GM08714 (cell line): ENCODE results near the gene KDELR3.

Experiments used
- H3K4me3 ChIP-seq: fragments of 200-500 bp; sonication (Bioruptor generic); 2 replicates; pipeline ENCODE4 v1.5.1; 2014; ENCODE audit warnings: mild to moderate bottlenecking, low read length, inconsistent platforms
- ZNF274 ChIP-seq: IDR thresholded peaks from 2 replicates; pipeline ENCODE4 v1.6.1; 2012; ENCODE audit warnings: mild to moderate bottlenecking, low read depth, low read length

Gene KDELR3

DNA sequence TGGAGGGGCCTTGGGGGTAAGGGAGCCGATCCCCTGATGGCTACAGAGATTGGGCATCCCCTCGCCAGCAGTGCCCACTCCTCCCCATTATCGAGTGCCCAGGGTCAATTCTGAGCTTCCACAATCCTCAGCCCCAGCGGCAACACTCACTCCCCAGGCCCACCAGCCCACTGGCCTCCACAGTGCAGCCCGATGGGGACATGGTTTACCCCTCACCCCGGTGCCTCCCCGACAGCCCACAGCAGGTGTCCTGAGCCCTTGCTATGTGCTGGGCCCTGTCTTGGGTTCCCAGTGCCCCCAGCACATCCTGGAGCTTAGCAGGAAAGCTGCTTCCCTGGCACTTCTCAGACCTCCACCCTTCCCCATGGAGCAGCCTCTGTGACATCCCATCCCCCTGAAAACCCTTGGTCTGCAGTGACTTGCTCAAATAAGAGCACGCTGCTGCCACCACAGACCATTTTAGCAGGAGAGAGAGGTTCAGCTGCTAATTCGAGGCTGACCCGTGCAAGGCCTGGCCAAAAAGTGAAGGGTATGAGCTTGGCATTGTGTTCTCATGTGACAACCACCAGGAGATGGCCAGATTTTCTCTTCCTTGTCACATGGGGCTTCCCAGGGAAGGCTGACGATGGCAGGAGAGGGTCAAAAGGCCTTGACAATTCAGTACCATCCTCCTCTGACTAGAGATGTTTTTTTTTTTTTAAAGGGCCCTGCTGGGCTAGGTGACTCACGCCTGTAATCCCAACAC, 36.5 kb upstream of the KDELR3 start:
- no peak for TF ChIP-seq ZNF274
- no peak overlapping the region for H3K4me3 ChIP-seq

DNA sequence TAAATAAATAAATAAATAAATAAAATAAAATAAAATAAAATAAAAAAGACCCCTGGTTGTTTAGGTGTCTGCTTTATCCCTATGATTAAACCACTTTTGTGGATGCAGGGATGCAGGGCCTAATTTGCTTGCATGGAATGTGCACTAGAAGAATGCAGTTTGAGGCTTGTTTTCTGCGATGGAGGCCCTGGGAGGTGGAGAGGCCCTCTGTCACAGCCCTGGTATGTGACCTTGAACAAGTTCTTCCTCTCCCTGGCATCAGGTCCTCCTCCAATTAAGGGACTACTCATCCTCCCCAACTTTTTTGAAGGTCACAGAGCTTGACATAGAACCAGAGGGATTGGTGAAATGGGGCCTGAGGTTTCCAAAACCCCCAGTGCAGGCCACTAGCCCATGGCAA, 35.6 kb upstream of the KDELR3 start:
- no peak for TF ChIP-seq ZNF274
- H3K4me3 ChIP-seq = no peak overlapping the region

DNA sequence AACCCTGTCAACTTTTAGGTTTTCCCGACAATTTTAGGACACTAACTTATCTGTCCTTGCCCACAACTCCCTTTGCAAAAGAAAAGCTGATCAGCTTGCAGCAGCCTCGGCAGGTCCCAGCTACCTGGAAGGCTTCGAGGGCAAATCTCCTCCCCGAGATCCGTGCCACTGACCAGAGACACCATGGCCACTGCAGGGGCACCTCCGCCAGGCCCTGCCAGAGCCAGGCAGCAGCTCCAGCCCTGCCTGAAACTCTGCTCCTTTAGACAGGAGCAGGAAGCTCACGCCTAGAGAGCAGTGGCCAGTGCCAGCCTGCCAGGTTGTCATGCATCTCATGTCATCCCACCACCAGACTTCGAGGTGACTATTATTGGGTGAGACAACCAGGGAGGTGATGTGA, 34.0 kb upstream of the KDELR3 start:
- H3K4me3 ChIP-seq = no peak overlapping the region
- TF ChIP-seq ZNF274 = no peak

DNA sequence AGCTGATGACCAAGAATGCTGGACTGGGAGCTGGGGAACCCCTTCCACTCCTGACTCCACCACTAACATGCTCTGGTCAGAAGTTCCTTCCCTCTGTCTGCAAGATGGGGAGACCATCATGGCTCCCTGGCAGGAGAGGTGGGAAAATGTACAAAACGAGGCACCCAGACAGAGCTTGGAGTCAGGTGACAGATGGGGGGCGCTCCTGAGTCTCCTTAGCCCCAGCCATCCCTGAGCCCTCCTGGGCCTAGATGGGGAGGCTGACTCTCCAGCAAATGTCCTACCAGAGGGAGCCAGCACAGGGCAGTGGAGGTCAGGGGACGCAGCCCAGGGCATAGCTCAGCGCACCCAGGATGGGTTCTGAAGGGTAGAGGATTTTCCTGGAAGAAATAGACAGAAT, 32.9 kb upstream of the KDELR3 start:
- no peak for TF ChIP-seq ZNF274
- no peak overlapping the region for H3K4me3 ChIP-seq

DNA sequence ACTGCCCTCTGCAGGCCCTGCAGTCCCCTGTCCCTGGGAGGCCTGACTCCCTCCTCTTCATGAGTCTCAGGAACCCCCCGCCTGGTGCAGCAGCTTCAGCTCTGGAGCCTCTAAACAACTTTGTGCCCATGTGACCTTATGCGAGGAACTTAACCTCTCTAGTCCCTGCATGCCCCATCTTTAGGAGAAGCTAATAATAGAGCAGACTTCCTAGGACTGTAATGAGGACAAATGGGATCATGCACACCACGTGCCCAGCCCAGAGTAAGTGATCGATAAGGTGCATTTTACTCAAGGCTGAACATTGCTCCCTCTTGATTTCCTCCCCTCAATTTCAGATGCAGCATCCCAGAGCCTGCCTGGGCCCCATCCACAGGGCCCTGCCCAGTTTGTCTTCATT, 31.9 kb upstream of the KDELR3 start:
- no peak overlapping the region for H3K4me3 ChIP-seq
- TF ChIP-seq ZNF274 = no peak

DNA sequence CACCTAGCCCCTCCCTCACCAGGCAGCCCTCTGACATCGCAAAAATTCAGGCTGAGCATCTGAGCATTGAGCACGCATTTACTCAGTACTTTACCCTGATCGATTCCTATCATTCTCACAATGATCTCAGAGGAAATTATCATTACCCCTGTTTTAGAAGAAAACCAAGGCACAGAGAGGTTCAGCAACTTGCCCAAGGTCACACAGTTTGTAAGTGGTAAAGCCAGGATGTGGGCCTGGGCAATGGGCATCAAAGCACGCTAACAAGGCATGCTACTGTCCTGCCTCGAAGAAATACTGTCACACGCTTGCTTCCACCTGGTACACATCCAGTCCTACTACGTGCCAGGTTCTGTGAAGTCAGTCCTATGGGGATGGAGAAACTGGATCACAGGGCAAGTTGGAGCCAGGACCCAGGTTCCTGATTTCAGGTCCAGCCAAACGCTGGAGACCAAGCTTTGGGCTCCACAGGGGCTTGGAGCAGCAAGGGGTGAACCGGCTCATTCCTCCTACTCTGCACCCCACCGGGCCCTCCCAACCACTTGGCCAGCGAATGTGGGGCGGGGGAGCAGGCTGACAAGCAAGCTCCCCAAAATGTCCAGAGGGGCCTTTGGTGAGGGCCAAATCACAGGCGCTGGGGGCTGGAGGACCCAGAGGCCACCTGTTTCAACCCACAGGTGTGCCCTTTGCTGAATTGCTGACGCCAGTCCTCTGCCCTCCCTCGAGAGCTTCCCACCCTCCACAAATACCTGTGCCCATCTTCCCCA, 31.1 kb upstream of the KDELR3 start:
- TF ChIP-seq ZNF274 = no peak

DNA sequence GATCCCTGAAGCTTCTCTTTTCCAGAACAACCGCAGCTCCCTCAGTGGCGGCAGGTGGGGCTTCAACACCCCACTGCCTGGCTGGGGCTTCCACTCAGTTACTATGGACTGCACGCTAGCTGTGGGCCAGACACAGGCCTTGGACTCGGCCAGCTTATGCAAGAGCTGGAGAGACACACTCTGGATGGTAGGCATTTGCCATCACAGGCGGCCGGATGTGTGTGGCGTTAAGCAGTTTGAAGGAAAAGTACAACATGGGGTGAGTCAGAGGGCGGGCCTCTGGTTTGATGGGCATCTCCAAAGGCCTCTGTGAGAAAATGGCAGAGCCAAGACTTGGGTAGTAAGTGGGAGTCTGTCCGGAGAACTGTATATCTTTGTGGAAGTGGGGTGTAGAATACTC, 30.5 kb upstream of the KDELR3 start:
- no peak overlapping the region for H3K4me3 ChIP-seq
- TF ChIP-seq ZNF274 = no peak

More for the DNA sequence above, 31.1 kb upstream of the KDELR3 start:
- H3K4me3 ChIP-seq = no peak overlapping the region

DNA sequence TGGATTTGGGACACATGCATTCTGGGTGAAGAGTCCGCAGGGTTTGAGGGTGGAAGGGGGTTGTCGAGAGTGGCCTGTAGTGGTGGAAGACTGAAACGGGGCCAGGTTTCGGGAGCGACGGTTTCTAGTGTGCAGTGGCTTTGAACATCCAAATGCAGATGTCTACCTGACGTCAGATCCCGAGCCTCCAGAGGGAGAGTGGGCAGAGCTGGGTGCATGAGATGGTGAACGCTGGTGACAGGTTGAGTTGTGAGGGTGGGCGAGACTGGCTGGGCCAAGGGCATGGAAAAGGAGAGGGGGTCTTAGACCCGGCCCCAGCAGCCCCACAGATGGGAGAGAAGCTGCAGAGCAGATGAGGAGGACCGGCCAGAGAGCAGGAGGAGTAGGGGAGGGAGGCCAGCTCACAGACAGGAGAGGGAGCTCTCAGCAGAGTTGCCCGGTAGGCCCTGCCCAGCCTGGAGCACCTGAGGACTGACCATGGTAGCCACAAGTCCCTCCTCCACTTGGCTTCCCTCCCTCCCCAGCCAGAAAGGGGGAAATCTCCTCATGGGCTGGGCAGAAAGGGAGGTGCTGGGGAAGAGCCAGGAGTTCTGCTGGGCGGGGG, 27.0 kb upstream of the KDELR3 start:
- TF ChIP-seq ZNF274 = no peak
- no peak overlapping the region for H3K4me3 ChIP-seq

DNA sequence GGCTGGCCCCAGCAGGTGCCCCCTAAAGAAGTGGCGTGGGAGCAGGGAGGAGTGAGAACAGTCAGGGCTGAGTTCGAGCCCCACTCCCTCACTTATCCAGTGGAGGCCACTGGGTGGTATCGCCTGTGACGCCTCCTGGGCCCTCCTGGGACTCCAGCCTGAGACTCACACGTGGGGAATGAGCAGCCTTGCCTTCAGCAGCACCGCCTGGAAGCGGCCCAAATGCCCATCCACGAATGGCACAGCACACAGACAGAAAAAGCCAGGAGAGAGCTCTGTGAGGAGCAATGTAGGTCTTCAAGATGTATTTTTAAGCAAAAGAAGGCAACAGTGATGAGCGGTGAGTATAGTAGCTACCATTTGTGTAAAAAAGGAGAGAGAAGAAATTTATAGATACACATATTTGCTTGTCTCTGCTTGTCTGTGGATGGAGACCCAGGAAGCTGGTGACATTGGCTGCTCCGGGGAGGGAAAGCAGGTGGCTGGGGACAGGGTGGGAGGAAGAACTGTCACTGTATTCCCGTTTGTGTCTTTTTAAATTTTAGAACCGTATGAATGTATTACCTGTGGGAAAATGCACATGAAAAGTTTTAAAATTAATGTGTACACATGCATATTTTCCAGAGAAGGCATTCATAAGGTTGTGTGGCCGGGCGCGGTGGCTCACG, 26.1 kb upstream of the KDELR3 start:
- H3K4me3 ChIP-seq = no peak overlapping the region
- no peak for TF ChIP-seq ZNF274

DNA sequence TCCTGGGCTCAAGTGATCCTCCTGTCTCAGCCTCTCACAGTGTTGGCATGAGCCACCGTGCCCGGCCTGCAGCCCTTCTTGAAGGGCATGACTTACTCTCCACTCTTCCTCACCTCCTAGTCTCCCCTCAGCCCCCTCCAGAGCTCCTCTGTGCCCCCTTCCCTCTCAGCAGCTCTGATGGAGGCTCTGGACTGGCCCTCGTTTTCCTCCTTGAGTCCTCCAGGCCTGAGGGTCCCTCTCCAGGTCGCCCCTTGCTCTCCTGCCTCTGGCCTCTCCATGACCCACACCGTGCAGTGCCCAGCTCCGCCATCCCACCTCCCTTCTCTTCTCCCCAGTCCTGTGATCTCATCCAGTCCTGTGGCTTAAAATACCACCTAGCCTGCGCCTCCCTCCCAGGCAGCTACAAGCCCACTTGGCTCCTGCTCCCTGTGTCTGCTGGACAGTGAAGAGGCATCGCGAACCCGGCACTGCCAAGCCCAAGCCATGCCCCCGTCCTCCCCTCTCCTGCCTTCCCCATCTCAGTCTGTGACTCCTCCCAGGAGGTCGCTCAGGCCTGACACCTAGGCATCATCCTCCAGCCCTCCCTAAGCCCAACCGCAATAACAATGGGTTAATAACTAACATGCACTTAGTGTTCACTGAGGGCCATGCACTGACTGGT, 24.8 kb upstream of the KDELR3 start:
- TF ChIP-seq ZNF274 = no peak
- H3K4me3 ChIP-seq = no peak overlapping the region

DNA sequence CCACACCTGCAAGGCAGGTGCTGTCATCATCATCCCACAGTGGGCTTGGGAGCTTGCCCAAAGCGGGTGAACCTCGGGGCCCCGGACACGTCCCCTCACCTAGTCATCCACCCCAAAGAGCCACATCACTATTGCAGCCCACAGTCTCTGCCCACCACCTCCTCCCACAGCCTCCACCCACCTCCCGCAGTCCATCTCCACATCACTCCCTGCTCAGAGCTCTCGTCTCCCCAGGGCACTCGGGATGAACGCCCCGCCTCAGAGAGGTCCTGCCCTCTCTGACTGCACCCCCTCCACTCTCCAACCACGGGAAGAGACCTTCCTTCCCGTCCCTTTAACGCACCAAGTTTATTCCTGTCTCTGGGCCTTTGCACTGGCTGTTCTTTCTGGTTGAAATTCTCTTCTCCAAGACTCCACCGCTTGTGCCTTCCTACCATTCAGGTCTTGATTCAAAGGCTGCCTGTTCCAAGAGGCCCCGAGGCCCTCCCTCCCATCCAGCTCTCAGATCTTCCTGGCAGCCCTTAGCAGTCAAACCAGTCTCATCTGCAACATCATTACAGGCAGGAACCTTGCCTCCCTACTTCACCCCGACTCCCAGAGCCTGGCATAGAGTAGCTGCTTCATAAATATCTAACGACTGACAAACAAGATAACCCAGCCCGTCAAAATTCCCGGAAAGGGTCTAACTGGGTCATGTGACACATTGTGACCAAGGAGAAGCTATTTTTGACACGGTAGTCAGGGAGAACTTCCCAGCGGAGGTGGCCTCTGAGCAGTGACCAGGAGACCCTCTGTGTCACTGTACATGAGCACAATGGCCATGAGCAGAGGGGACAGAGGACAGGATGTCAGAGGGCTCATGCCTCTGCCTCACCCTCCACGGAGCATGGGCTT, 24.0 kb upstream of the KDELR3 start:
- H3K4me3 ChIP-seq = no peak overlapping the region
- no peak for TF ChIP-seq ZNF274

DNA sequence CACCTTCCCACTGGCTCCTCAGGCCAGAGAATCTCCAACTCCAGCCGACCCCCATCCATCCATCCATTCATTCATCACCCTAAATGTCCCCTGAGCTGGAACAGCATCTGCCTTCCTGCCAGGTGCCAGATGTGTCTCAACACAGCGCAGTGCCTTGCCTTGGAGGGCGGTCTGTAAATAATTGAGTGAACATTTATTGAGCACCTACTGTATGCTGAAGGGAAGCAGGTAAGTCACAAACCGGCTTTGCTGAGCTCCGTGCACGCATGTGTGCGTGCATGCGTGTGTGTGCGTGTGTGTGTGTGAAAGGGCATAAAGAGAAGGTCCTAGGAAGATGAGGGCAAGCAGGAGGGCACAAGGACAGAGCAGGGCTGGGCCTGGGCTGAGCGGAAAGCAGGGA, 23.1 kb upstream of the KDELR3 start:
- no peak overlapping the region for H3K4me3 ChIP-seq
- TF ChIP-seq ZNF274 = no peak

DNA sequence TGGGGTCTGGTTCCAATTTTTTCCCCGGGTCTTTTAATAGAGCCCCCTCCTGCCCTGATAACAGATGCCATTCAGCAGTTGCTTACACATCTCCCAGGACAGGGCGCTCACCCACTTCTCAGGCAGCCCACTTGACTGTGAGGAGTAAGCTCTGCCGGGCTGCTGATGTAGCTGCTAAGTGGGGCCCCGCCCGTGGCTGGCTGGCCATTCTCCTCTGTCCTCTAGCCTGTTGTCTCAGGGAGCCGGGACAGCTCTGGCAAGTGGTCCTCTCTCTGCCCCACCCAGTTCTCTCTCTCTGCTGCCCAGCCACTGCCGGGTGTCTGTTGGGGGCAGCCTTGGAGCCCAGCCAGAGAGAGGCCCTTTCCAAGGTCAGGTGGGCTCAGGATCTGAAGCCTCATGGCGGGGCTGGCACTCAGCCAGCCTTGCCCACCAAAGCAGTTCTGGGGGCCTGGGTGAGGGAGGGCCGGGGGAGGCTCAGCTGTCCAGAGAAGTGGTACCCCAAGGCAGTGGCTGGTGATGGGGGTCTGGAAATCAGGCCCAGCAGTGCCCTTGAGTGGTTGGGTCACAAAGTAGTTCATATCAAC, 21.8 kb upstream of the KDELR3 start:
- TF ChIP-seq ZNF274 = no peak
- H3K4me3 ChIP-seq = no peak overlapping the region
